HG03520 (cell line): ENCODE data around the gene NUP133.
"Not testable (repeated sequence)": the region's sequence is repeated elsewhere in the genome, so short reads cannot be mapped to it uniquely, and the experiment has no call there.

Experiments used
- ATAC-seq: cut with Tn5 transposase; IDR thresholded peaks from one replicate; pipeline ENCODE4 v1.9.1; 2021; ENCODE audit warnings: mild to moderate bottlenecking, moderate library complexity; ENCODE audit not compliant: unreplicated experiment

NUP133 gene

GRCh38 chr1:229420224-229420623 lies 87.9 kb downstream of the NUP133 start:
- no peak for ATAC-seq

- ATAC-seq, result not testable (repeated sequence)
These were observed 89.6 kb downstream of the NUP133 start for GRCh38 chr1:229418586-229418985.

- not testable (repeated sequence) for ATAC-seq
These were observed 95.3 kb downstream of the NUP133 start for GRCh38 chr1:229412810-229413209.

- ATAC-seq, result no peak
These were observed 96.1 kb downstream of the NUP133 start for GRCh38 chr1:229412056-229412455.

- no peak for ATAC-seq
These were observed 96.6 kb downstream of the NUP133 start for GRCh38 chr1:229411434-229412055.

GRCh38 chr1:229410692-229411433 lies 97.3 kb downstream of the NUP133 start:
- no peak for ATAC-seq

- ATAC-seq, result no peak
These were observed 97.8 kb downstream of the NUP133 start for GRCh38 chr1:229410370-229410691.

- ATAC-seq, result no peak
These were observed 98.3 kb downstream of the NUP133 start for GRCh38 chr1:229409616-229410369.

- ATAC-seq, result no peak
These were observed 99.6 kb downstream of the NUP133 start for GRCh38 chr1:229408458-229409037.

- ATAC-seq, result no peak
These were observed 100.7 kb downstream of the NUP133 start for GRCh38 chr1:229407206-229408026.

GRCh38 chr1:229406798-229407197 lies 101.3 kb downstream of the NUP133 start:
- ATAC-seq, result no peak

GRCh38 chr1:229403573-229403972 lies 104.6 kb downstream of the NUP133 start:
- ATAC-seq, result no peak

- no peak for ATAC-seq
These were observed 105.1 kb downstream of the NUP133 start for GRCh38 chr1:229402993-229403392.

- not testable (repeated sequence) for ATAC-seq
These were observed 105.8 kb downstream of the NUP133 start for GRCh38 chr1:229402329-229402728.

GRCh38 chr1:229397762-229398161 lies 110.4 kb downstream of the NUP133 start:
- no peak for ATAC-seq

GRCh38 chr1:229396585-229397206 lies 111.4 kb downstream of the NUP133 start:
- ATAC-seq, result no peak

GRCh38 chr1:229394517-229394916 lies 113.6 kb downstream of the NUP133 start:
- ATAC-seq, result not testable (repeated sequence)

- ATAC-seq, result no peak
These were observed 115.2 kb downstream of the NUP133 start for GRCh38 chr1:229392936-229393335.
